ENCODE results near the gene LCN15. TPM values are rescaled to one million over a fixed set of nuclear protein-coding genes. Genes with fewer than 3 reads are reported as not detected.

The LCN15 gene
- total and polyA plus RNA-seq, 2 of the 4 experiments (the other 2 are of a cell fraction), result not detected

DNA sequence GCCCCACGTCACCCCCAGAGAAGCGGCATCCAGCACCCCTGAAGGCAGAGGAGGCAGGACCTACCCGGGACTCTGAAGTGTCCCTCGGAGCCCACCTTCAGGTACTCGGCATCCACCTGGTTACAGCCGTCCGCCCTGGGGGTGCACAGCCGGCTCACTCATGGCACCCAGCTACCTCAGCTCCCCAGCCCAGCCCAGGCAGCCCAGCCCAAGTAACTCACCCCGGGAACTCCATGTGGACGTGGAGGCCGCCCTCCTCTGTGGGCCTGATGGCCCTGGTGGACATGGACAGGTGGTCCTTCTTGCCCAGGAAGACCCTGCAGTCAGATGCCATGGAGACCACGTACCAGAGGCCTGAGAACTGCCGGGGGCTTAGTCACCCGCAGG lies 676 bp downstream of the LCN15 start:
- intact Hi-C loops (cut with micrococcal nuclease), result no loop called here
- Histone ChIP-seq H2BK20ac (ENCODE audit: low read depth, low read length) (no peak overlapping the region), H3K27me3 (ENCODE audit: control insufficient read depth, insufficient read depth, low read length) (peaks cover 7% of the 10 kb centered on the region), H2BK5ac (ENCODE audit: low read depth, low read length, poor library complexity, severe bottlenecking) (no peak overlapping the region), H3K23ac (ENCODE audit: low read depth, low read length) (no peak overlapping the region), H3K4me1 (ENCODE audit: control insufficient read depth, insufficient read depth, low read length) (no peaks in the 10 kb centered on the region), H3K18ac (ENCODE audit: low read depth, low read length) (no peak overlapping the region), H3K36me3 (ENCODE audit: control insufficient read depth, insufficient read depth, low read length) (no peaks in the 10 kb centered on the region), H4K91ac (ENCODE audit: insufficient read depth, low read depth, low read length) (no peak overlapping the region), H3K4ac (ENCODE audit: low read depth, low read length) (no peak overlapping the region), H4K20me1 (ENCODE audit: insufficient read depth, low read length) (no peaks in the 10 kb centered on the region), H3K27ac (ENCODE audit: insufficient read depth, low read length) (no peak overlapping the region), H2BK120ac (ENCODE audit: low read depth, low read length) (no peak overlapping the region), H3K9me3 (ENCODE audit: control insufficient read depth, insufficient read depth, low read length) (no peaks in the 10 kb centered on the region), H4K8ac (ENCODE audit: low read depth in 2 of 2, low read length in 2 of 2) (no peak overlapping the region), H4K5ac (ENCODE audit: low read depth, low read length) (no peak overlapping the region), H3K4me3 (ENCODE audit: insufficient read depth, low read depth, low read length) (no peak overlapping the region), H2BK15ac (ENCODE audit: low read depth, low read length) (no peak overlapping the region), H2AK9ac (replicated peaks; ENCODE audit: low read depth, low read length, poor library complexity) (no peak overlapping the region), H3K56ac (ENCODE audit: extremely low read depth, insufficient read depth, low read length) (no peak overlapping the region), H3K79me1 (ENCODE audit: low read depth in 1 of 2, low read length in 2 of 2) (no peaks in the 10 kb centered on the region), H2AK5ac (ENCODE audit: low read depth, low read length) (no peak overlapping the region), H3K4me2 (ENCODE audit: low read depth, low read length) (no peak overlapping the region), H3K9me1 (ENCODE audit: insufficient read depth, low read length) (no peaks in the 10 kb centered on the region), H2AFZ (replicated peaks; ENCODE audit: low read length, poor library complexity) (no peak overlapping the region), H3K9ac (ENCODE audit: low read depth, low read length) (no peak overlapping the region), H3K14ac (replicated peaks; ENCODE audit: low read depth, low read length) (no peak overlapping the region)
- DNase-seq (no peak), ATAC-seq (ENCODE audit: low read depth) (no peak)
- dilution Hi-C loops (cut with HindIII; ENCODE audit: low sequenced_read_pairs, unreplicated experiment), result no loop called here
- in situ Hi-C loops (cut with MboI; ENCODE audit: low sequenced_read_pairs), result no loop called here
- TF ChIP-seq MAZ (IDR thresholded peaks at IDR 0.05; ENCODE audit: borderline replicate concordance, low read depth, low read length) (no peak), RCOR1 (IDR thresholded peaks at IDR 0.05; ENCODE audit: insufficient replicate concordance, low read length) (no peak), NFE2L2 (IDR thresholded peaks at IDR 0.05; ENCODE audit: low read depth, low read length) (no peak), RAD21 (IDR thresholded peaks at IDR 0.05; ENCODE audit: low read length) (no peak)
- TF ChIP-seq, protein P1, sequence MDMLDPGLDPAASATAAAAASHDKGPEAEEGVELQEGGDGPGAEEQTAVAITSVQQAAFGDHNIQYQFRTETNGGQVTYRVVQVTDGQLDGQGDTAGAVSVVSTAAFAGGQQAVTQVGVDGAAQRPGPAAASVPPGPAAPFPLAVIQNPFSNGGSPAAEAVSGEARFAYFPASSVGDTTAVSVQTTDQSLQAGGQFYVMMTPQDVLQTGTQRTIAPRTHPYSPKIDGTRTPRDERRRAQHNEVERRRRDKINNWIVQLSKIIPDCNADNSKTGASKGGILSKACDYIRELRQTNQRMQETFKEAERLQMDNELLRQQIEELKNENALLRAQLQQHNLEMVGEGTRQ (IDR thresholded peaks at IDR 0.05; ENCODE audit: low read depth, low read length), result no peak
- BruUV-seq (replicated peaks), result no TSS peak
- WGBS, 2 experiments (ENCODE audit: extremely low coverage in 2 of 2, insufficient read length in 1 of 2), result 73% methylated on average over 8 of the region's 14 CpGs; no CpG with 5 or more reads in 1 of the 2 experiments
- ChIA-PET CTCF (no interaction called here), POLR2A (ENCODE audit: unreplicated experiment) (no interaction called here)

Data from IMR-90 (cell line).